GM18951 (cell line): ENCODE measurements around the gene ADGRF4.

ENCODE experiments used
- POLR2A ChIP-seq: IDR thresholded peaks from 4 replicates; pipeline ENCODE4 v1.6.1; 2011; ENCODE audit warnings: mild to moderate bottlenecking; ENCODE audit not compliant: insufficient read length, insufficient read depth; ENCODE audit errors: extremely low read depth
- in situ Hi-C: fragments of 300-500 bp; cut with MboI; formaldehyde crosslinking; loops from one replicate; pipeline ENCODE4 v1.12.0; 2022; ENCODE audit warnings: low sequenced_read_pairs, mixed read lengths, inconsistent platforms; ENCODE audit not compliant: unreplicated experiment

The ADGRF4 gene

GRCh38 chr6:47700596-47700995, 2.2 kb downstream of the ADGRF4 start:
- in situ Hi-C loops = no loop called here
- no peak for TF ChIP-seq POLR2A

DNA sequence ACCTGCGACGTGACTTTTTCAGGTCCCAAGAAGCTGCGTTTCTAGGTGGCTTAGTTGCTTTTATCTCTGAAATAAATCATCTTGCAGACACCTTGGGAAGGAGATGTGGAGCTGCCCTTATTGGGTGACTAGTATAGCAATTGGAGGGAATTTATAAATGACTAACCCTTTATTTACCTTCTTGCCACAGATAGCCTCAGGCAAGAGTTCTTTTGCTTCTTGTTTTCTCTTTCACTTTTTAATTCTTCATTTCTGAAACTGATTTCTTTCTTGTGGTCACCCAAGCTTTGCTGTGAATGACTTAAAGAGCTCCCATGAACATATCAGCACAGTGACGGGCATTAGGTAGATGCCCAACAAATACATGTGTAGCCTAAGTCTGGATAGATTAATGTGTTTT, 3.0 kb downstream of the ADGRF4 start:
- in situ Hi-C loops = no loop called here

DNA sequence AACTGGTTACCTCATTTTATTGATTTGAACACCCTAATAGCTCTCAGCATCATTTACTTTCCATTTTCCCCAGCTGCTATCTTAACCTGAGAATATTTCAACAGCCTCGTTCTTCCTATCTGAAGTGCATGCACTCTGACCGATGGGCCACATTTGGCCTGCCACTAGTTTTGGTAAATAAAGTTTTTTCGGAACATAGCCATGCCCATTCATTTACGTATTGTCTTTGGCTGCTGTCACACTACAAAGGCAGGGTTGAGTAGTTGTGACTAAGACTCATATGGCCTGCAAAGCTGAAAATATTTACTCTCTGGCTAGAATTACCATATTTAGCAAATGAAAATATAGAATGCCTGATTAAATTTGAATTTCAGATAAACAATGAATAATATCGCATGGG, 10.8 kb downstream of the ADGRF4 start:
- TF ChIP-seq POLR2A = no peak
- in situ Hi-C loops = no loop called here

More for the DNA sequence above, 3.0 kb downstream of the ADGRF4 start:
- no peak for TF ChIP-seq POLR2A

- in situ Hi-C loops = no loop called here
Measured at GRCh38 chr6:47710295-47710694, 11.9 kb downstream of the ADGRF4 start.

DNA sequence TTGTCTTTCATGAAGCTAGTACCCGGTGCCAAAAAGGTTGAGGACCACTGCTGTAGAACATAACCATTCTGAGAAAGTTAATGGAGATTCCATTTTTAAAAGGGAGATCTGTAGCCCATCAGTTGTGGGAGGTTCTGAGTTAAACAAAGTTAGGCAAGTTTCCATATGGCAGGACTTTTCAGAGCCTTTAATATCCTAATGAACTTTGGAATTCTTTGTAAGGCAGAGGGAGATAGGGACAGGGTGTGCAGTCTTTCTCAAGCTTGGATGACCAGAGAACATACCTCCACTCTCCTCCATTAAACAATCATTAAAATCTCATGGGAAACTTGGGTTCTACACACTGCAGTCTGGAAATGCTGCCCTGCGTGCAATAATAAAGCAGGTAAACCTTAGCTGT, 14.8 kb downstream of the ADGRF4 start:
- no peak for TF ChIP-seq POLR2A
- in situ Hi-C loops = no loop called here

More at GRCh38 chr6:47710295-47710694, 11.9 kb downstream of the ADGRF4 start:
- TF ChIP-seq POLR2A = no peak

DNA sequence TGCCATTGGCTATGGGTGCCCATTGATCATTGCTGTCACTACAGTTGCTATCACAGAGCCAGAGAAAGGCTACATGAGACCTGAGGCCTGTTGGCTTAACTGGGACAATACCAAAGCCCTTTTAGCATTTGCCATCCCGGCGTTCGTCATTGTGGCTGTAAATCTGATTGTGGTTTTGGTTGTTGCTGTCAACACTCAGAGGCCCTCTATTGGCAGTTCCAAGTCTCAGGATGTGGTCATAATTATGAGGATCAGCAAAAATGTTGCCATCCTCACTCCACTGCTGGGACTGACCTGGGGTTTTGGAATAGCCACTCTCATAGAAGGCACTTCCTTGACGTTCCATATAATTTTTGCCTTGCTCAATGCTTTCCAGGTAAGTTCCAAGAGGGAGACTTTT, 16.4 kb downstream of the ADGRF4 start:
- in situ Hi-C loops = no loop called here
- TF ChIP-seq POLR2A = no peak

DNA sequence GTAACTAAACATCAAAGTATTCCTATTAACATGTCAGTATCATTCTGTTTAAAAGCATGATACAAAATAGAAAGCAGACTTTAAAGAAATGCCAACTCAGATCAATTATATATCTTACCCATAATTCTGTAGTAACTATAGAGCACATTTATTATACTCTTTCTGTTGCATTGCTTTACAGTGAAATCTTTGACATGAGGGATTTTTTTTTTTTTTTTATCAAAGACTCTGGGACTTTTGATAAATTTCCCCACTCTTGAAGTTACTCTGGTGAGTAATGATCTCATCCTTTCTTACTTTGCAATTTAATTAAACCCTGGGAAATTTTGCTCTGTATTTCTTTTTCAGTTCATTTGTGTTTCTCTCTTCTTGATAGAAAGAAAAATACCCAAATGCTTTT, 17.4 kb downstream of the ADGRF4 start:
- in situ Hi-C loops = no loop called here
- TF ChIP-seq POLR2A = no peak

GRCh38 chr6:47716207-47716606, 17.8 kb downstream of the ADGRF4 start:
- in situ Hi-C loops = no loop called here
- TF ChIP-seq POLR2A = no peak

GRCh38 chr6:47718571-47718970, 20.2 kb downstream of the ADGRF4 start:
- TF ChIP-seq POLR2A = no peak
- in situ Hi-C loops = no loop called here

DNA sequence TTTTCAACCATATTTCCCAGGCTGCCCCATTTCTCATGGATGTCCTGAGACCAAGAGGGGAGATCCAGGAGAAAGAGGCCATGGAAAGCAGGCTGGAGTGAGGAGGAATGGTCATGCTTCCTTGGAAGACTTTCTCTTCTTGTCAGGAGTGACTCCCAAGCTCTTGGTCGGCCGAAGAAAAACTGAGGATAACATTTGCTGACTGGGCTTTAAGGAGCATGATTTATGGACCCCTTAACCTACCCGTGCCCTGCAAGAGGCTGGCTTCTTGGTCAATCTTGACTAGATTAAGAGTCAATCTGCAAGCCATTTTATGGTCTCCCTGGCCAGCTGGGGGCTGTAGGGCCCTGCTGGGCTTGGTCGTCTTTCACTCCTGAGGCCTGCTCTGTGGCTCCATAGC, 22.8 kb downstream of the ADGRF4 start:
- in situ Hi-C loops = no loop called here
- TF ChIP-seq POLR2A = no peak

- in situ Hi-C loops = no loop called here
- no peak for TF ChIP-seq POLR2A
Measured at GRCh38 chr6:47722194-47722593, 23.8 kb downstream of the ADGRF4 start.

DNA sequence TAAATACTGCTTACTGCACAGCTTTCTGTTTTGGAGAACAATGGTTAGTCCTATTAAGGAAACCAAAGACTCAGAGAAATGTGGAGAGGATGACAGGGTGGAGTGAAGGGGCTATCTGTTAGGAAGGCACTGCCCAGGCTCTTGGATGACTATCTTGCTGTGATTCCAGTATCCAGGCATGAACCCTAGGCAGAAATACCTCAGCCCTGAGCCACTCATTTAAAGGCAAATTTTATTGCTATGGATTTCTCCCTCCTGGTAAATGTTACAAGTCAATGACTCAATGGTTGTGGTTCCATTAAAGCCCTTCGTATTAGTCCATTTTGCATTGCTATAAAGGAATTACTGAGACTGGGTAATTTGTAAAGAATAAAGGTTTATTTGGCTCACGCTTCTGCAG, 25.9 kb downstream of the ADGRF4 start:
- no peak for TF ChIP-seq POLR2A
- in situ Hi-C loops = no loop called here

- in situ Hi-C loops = no loop called here
- TF ChIP-seq POLR2A = no peak
Measured at GRCh38 chr6:47727391-47727790, 29.0 kb downstream of the ADGRF4 start.

GRCh38 chr6:47729019-47729418, 30.6 kb downstream of the ADGRF4 start:
- TF ChIP-seq POLR2A = no peak

DNA sequence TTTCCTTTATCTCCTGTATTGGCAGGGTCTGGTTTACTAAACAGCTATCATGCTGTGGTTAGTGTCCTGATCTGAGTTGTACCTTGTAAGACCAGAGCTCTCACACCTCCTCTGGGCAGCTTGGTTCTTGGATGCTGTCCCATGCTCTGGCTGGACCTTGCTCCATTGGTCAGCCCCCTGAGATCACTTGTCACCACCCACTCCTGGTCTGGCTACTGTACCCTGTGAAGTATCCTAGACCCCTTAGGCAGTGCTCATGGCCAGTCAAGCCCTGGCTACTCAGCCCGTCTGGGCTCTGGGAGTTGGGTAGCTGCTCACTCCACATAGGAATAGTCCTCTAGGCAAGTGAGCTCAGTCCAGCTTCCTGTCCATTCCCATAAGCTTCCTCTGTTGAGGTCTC, 31.1 kb downstream of the ADGRF4 start:
- TF ChIP-seq POLR2A = no peak
- in situ Hi-C loops = no loop called here

More at GRCh38 chr6:47729019-47729418, 30.6 kb downstream of the ADGRF4 start:
- in situ Hi-C loops = no loop called here
